Stomach (tissue), 4 donors: ENCODE data around the gene PHYHD1.

Source experiments
- EP300 ChIP-seq: sonication (generic); formaldehyde crosslinking; IDR thresholded peaks from one replicate; pipeline ENCODE4 v1.6.1; 2017; ENCODE audit warnings: antibody characterized with exemption
- POLR2A ChIP-seq, 4 donors: fragments of 450-650 bp; IDR thresholded peaks; one replicate each; pipeline ENCODE4 v1.6.1; 2016; ENCODE audit warnings: antibody characterized with exemption in 4 of 4, control low read depth in 2 of 4, mild to moderate bottlenecking in 1 of 4, moderate library complexity in 1 of 4
- POLR2AphosphoS5 ChIP-seq, 3 donors: sonication (generic); formaldehyde crosslinking; IDR thresholded peaks; one replicate each; pipeline ENCODE4 v1.6.1; 2016; ENCODE audit warnings: antibody characterized with exemption in 3 of 3
- TF ChIP-seq, protein P1 (sequence below), 7 experiments: fragments of 450-650 bp in 4 of 7; fragments of 200-600 bp in 3 of 7; sonication (generic) in 3 of 7; IDR thresholded peaks; one replicate each; pipeline ENCODE4 v1.5.1; 2016 to 2019; ENCODE audit warnings: antibody characterized with exemption in 7 of 7, control low read depth in 2 of 7, mild to moderate bottlenecking in 1 of 7

DNA sequence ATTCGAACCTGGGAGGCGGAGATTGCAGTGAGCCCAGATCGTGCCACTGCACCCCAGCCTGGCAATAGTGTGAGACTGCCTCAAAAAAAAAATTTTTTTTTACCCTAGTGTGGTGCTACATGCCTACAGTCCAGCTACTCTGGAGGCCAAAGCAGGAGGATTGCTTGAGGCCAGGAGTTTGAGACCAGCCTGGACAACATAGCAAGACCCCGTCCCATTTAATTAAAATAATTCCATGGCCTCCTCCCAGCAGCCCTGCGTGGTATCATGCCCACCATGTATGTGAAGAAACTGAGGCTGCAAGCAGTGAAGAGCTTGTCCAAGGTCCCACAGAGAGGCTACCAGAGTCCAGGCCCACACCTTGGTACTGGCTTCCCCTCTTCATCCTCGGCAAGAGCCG, 19.4 kb upstream of the PHYHD1 start:
- TF ChIP-seq, protein P1, sequence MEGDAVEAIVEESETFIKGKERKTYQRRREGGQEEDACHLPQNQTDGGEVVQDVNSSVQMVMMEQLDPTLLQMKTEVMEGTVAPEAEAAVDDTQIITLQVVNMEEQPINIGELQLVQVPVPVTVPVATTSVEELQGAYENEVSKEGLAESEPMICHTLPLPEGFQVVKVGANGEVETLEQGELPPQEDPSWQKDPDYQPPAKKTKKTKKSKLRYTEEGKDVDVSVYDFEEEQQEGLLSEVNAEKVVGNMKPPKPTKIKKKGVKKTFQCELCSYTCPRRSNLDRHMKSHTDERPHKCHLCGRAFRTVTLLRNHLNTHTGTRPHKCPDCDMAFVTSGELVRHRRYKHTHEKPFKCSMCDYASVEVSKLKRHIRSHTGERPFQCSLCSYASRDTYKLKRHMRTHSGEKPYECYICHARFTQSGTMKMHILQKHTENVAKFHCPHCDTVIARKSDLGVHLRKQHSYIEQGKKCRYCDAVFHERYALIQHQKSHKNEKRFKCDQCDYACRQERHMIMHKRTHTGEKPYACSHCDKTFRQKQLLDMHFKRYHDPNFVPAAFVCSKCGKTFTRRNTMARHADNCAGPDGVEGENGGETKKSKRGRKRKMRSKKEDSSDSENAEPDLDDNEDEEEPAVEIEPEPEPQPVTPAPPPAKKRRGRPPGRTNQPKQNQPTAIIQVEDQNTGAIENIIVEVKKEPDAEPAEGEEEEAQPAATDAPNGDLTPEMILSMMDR (IDR thresholded peaks at IDR 0.05) = no peak
- TF ChIP-seq EP300 = no peak
- no peak for TF ChIP-seq POLR2A (IDR thresholded peaks at IDR 0.05)
- TF ChIP-seq POLR2AphosphoS5 (IDR thresholded peaks at IDR 0.05) = no peak
